ENCODE measurements around the gene SSH2.

Gene SSH2

GRCh38 chr17:29949696-29950095 is 19.7 kb upstream of the SSH2 start:
- no peak overlapping the region for H2AFZ ChIP-seq (ENCODE audit: low read length)
- H3K4me3 ChIP-seq (ENCODE audit: low read length in 2 of 2): no peak overlapping the region
- H3K14ac ChIP-seq (ENCODE audit: low read length): no peak overlapping the region
- H3K9me3 ChIP-seq (replicated peaks in 1 of 2; ENCODE audit: control insufficient read depth in 2 of 2, insufficient read depth in 1 of 2, low read depth in 1 of 2, low read length in 2 of 2): peaks cover 3 to 7% of the 10 kb centered on the region in 2 donors
- no peak overlapping the region for H3K18ac ChIP-seq (ENCODE audit: low read length)
- no peak overlapping the region for H2BK15ac ChIP-seq (ENCODE audit: low read length)
- H2BK12ac ChIP-seq (ENCODE audit: low read length): no peak overlapping the region
- H3K4me2 ChIP-seq (ENCODE audit: insufficient read depth, low read length, poor library complexity, severe bottlenecking): no peak overlapping the region
- H3K4me1 ChIP-seq (ENCODE audit: control insufficient read depth in 2 of 2, insufficient read depth in 1 of 2, low read depth in 1 of 2, low read length in 2 of 2): no peaks in the 10 kb centered on the region
- H4K8ac ChIP-seq (ENCODE audit: low read depth, low read length): no peak overlapping the region
- no peak overlapping the region for H3K4ac ChIP-seq (ENCODE audit: low read length)
- H2BK5ac ChIP-seq (ENCODE audit: low read length): no peak overlapping the region
- no peaks in the 10 kb centered on the region for H3K36me3 ChIP-seq (replicated peaks in 1 of 2; ENCODE audit: control insufficient read depth in 2 of 2, insufficient read depth in 2 of 2, low read length in 2 of 2)
- no peak overlapping the region for H3K23ac ChIP-seq (ENCODE audit: low read depth, low read length, poor library complexity)
- H2AK5ac ChIP-seq (ENCODE audit: low read depth, low read length): no peak overlapping the region
- H3K9ac ChIP-seq (ENCODE audit: low read depth, low read length, poor library complexity): no peak overlapping the region
- no peak for DNase-seq (ENCODE audit: low spot score)
- no peak overlapping the region for H2BK120ac ChIP-seq (ENCODE audit: low read depth, low read length)
- no peaks in the 10 kb centered on the region for H3K27me3 ChIP-seq (ENCODE audit: control insufficient read depth in 3 of 3, insufficient read depth in 3 of 3, low read depth in 1 of 3, low read length in 3 of 3)
- H3K79me1 ChIP-seq (ENCODE audit: low read depth, low read length): no peaks in the 10 kb centered on the region
- H3K27ac ChIP-seq (replicated peaks; ENCODE audit: low read length): no peak overlapping the region
- H4K91ac ChIP-seq (ENCODE audit: low read depth, low read length, poor library complexity): no peak overlapping the region

DNA sequence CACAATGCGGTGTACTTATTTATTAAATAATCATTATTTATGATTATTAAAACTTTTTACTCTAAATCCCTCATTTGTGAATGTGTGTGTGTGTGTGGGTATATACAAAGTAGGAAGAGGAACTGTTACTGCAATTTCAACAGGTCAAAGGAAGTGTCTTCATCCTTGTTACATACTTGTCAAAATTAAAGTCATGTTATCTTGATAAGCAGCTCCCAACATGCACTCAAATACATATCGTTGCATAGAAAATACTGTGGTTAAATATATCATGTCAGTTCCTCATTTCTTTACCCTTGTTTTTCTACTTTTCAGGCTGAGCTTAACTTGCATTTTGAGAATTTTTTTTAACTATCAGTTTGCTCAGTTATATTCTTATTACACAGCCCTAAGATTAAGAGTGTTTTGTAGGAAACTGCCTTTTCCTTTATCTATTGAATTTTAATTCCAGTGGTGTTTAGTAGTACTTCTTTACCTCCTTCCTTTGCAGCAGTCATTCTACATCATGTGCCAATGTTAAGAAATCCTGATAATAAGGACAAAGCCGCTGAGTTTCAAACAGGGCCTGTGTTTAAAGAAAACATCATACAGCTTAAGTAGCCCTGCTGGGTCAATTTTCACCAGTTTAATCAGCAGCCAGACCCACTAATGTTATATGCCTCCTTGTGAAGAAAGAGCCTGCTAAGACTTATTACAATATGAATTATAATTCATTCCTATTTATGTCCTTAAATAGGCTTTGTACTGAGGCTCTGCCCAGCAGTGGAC is 18.6 kb upstream of the SSH2 start:
- Histone ChIP-seq H2BK15ac (ENCODE audit: low read length) (no peak overlapping the region), H3K27me3 (ENCODE audit: control insufficient read depth in 3 of 3, insufficient read depth in 3 of 3, low read depth in 1 of 3, low read length in 3 of 3) (no peaks in the 10 kb centered on the region), H3K9me3 (replicated peaks in 1 of 2; ENCODE audit: control insufficient read depth in 2 of 2, insufficient read depth in 1 of 2, low read depth in 1 of 2, low read length in 2 of 2) (no peaks in the 10 kb centered on the region), H3K18ac (ENCODE audit: low read length) (no peak overlapping the region), H3K9ac (ENCODE audit: low read depth, low read length, poor library complexity) (no peak overlapping the region), H2BK120ac (ENCODE audit: low read depth, low read length) (no peak overlapping the region), H2AK5ac (ENCODE audit: low read depth, low read length) (no peak overlapping the region), H2AFZ (ENCODE audit: low read length) (peak overlapping the region; percentile 42), H3K4me2 (ENCODE audit: insufficient read depth, low read length, poor library complexity, severe bottlenecking) (no peak overlapping the region), H3K23ac (ENCODE audit: low read depth, low read length, poor library complexity) (no peak overlapping the region), H3K79me1 (ENCODE audit: low read depth, low read length) (no peaks in the 10 kb centered on the region), H2BK5ac (ENCODE audit: low read length) (no peak overlapping the region), H3K36me3 (replicated peaks in 1 of 2; ENCODE audit: control insufficient read depth in 2 of 2, insufficient read depth in 2 of 2, low read length in 2 of 2) (no peaks in the 10 kb centered on the region), H3K27ac (replicated peaks; ENCODE audit: low read length) (no peak overlapping the region), H3K4me1 (ENCODE audit: control insufficient read depth in 2 of 2, insufficient read depth in 1 of 2, low read depth in 1 of 2, low read length in 2 of 2) (no peaks in the 10 kb centered on the region), H3K4ac (ENCODE audit: low read length) (no peak overlapping the region), H3K14ac (ENCODE audit: low read length) (no peak overlapping the region), H2BK12ac (ENCODE audit: low read length) (no peak overlapping the region), H4K8ac (ENCODE audit: low read depth, low read length) (no peak overlapping the region), H4K91ac (ENCODE audit: low read depth, low read length, poor library complexity) (no peak overlapping the region), H3K4me3 (ENCODE audit: low read length in 2 of 2) (no peak overlapping the region)
- WGBS, 2 donors (ENCODE audit: extremely low coverage in 2 of 2, insufficient read length in 2 of 2, insufficient replicate concordance in 1 of 2): no CpG with 5 or more reads among the region's 3 CpGs
- no peak for DNase-seq (ENCODE audit: low spot score)

DNA sequence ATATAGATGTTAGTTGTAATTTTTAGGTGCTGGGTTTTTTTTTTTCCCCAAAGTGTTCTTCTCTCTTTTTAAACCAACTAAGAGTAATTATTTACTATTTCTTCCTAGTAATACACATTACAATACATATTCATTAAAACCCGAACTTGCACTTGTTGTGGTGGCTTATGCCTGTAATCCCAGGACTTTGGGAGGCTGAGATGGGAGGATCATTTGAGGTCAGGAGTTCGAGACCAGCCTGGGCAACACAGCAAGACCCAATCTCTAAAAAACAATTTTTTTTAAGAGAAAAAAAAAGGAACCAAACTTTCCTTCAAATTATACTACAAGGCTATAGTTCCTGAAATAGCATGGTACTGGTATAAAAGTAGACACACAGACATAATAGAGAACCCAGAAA is 15.3 kb upstream of the SSH2 start:
- Histone ChIP-seq H3K79me1 (ENCODE audit: low read depth, low read length) (no peaks in the 10 kb centered on the region), H3K36me3 (replicated peaks in 1 of 2; ENCODE audit: control insufficient read depth in 2 of 2, insufficient read depth in 2 of 2, low read length in 2 of 2) (no peaks in the 10 kb centered on the region), H2AFZ (ENCODE audit: low read length) (no peak overlapping the region), H4K8ac (ENCODE audit: low read depth, low read length) (no peak overlapping the region), H3K14ac (ENCODE audit: low read length) (no peak overlapping the region), H4K91ac (ENCODE audit: low read depth, low read length, poor library complexity) (no peak overlapping the region), H3K4me2 (ENCODE audit: insufficient read depth, low read length, poor library complexity, severe bottlenecking) (no peak overlapping the region), H2BK12ac (ENCODE audit: low read length) (no peak overlapping the region), H3K27ac (replicated peaks; ENCODE audit: low read length) (no peak overlapping the region), H3K9me3 (replicated peaks in 1 of 2; ENCODE audit: control insufficient read depth in 2 of 2, insufficient read depth in 1 of 2, low read depth in 1 of 2, low read length in 2 of 2) (no peaks in the 10 kb centered on the region), H3K9ac (ENCODE audit: low read depth, low read length, poor library complexity) (no peak overlapping the region), H3K4ac (ENCODE audit: low read length) (no peak overlapping the region), H3K18ac (ENCODE audit: low read length) (no peak overlapping the region), H3K4me1 (ENCODE audit: control insufficient read depth in 2 of 2, insufficient read depth in 1 of 2, low read depth in 1 of 2, low read length in 2 of 2) (no peaks in the 10 kb centered on the region), H2AK5ac (ENCODE audit: low read depth, low read length) (no peak overlapping the region), H2BK15ac (ENCODE audit: low read length) (no peak overlapping the region), H3K23ac (ENCODE audit: low read depth, low read length, poor library complexity) (no peak overlapping the region), H2BK120ac (ENCODE audit: low read depth, low read length) (no peak overlapping the region), H3K4me3 (ENCODE audit: low read length in 2 of 2) (no peak overlapping the region), H3K27me3 (ENCODE audit: control insufficient read depth in 3 of 3, insufficient read depth in 3 of 3, low read depth in 1 of 3, low read length in 3 of 3) (peaks cover 0 to 3% (median 0%) of the 10 kb centered on the region in 3 experiments), H2BK5ac (ENCODE audit: low read length) (no peak overlapping the region)
- no CpG with 5 or more reads among the region's 2 CpGs for WGBS, 2 donors (ENCODE audit: extremely low coverage in 2 of 2, insufficient read length in 2 of 2, insufficient replicate concordance in 1 of 2)
- DNase-seq (ENCODE audit: low spot score): no peak

DNA sequence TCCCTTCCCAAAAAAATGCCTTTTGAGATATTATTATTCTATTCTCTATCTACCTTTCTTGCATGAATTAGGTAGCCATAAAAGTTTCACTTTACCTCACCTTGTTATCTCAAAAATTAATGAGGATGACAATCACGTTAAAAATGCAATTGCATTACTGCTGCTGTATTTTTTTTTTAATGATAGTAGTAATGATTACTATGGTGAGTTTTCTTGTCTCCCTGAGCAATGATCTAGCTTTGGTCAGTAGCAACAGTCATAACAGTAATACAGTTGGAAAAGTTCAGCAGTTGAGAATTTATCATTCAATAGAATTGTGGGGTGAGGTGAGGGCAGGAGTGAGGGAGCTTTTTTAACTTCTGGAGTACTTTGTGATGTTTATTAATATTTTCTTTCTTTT is 11.3 kb upstream of the SSH2 start, which contains the start of gene EFCAB5:
Gene EFCAB5, plus strand, starts transcription at position 301 of the 400 bp plus-strand sequence. CDS start 163 bp downstream, outside the sequence.
- Histone ChIP-seq H3K4me2 (ENCODE audit: insufficient read depth, low read length, poor library complexity, severe bottlenecking) (no peak within 1 kb of the TSS), H2AFZ (ENCODE audit: low read length) (no peak within 1 kb of the TSS), H2BK15ac (ENCODE audit: low read length) (no peak within 1 kb of the TSS), H3K23ac (ENCODE audit: low read depth, low read length, poor library complexity) (no peak within 1 kb of the TSS), H3K18ac (ENCODE audit: low read length) (no peak within 1 kb of the TSS), H3K27ac (replicated peaks; ENCODE audit: low read length) (no peak within 1 kb of the TSS), H4K8ac (ENCODE audit: low read depth, low read length) (no peak within 1 kb of the TSS), H3K36me3 (replicated peaks in 1 of 2; ENCODE audit: control insufficient read depth in 2 of 2, insufficient read depth in 2 of 2, low read length in 2 of 2) (no peaks in the 10 kb centered on the region), H3K79me1 (ENCODE audit: low read depth, low read length) (no peaks in the 10 kb centered on the region), H2AK5ac (ENCODE audit: low read depth, low read length) (no peak within 1 kb of the TSS), H2BK12ac (ENCODE audit: low read length) (no peak within 1 kb of the TSS), H3K4me3 (ENCODE audit: low read length in 2 of 2) (no peak within 1 kb of the TSS), H2BK5ac (ENCODE audit: low read length) (no peak within 1 kb of the TSS), H3K14ac (ENCODE audit: low read length) (no peak within 1 kb of the TSS), H3K27me3 (ENCODE audit: control insufficient read depth in 3 of 3, insufficient read depth in 3 of 3, low read depth in 1 of 3, low read length in 3 of 3) (peaks cover 0 to 9% (median 0%) of the 10 kb centered on the region in 3 experiments), H4K91ac (ENCODE audit: low read depth, low read length, poor library complexity) (no peak within 1 kb of the TSS), H3K9ac (ENCODE audit: low read depth, low read length, poor library complexity) (no peak within 1 kb of the TSS), H3K4me1 (ENCODE audit: control insufficient read depth in 2 of 2, insufficient read depth in 1 of 2, low read depth in 1 of 2, low read length in 2 of 2) (no peaks in the 10 kb centered on the region), H3K9me3 (replicated peaks in 1 of 2; ENCODE audit: control insufficient read depth in 2 of 2, insufficient read depth in 1 of 2, low read depth in 1 of 2, low read length in 2 of 2) (no peaks in the 10 kb centered on the region), H2BK120ac (ENCODE audit: low read depth, low read length) (no peak within 1 kb of the TSS), H3K4ac (ENCODE audit: low read length) (no peak within 1 kb of the TSS)
- no peak for DNase-seq (ENCODE audit: low spot score)
- WGBS, 2 donors (ENCODE audit: extremely low coverage in 2 of 2, insufficient read length in 2 of 2, insufficient replicate concordance in 1 of 2): no CpG with 5 or more reads among the region's 1 CpG
